ENCODE measurements around the gene ETFDH. TPM values are rescaled to one million over a fixed set of nuclear protein-coding genes. Genes with fewer than 3 reads are reported as not detected.

The ETFDH gene
- polyA plus RNA-seq (2011; rRNA removed) (13.5 and 27.8 TPM in 2 replicates), polyA minus RNA-seq (2011; rRNA and poly(A)+ RNA removed) (5.4 and 9.2 TPM in 2 replicates)

GRCh38 chr4:158671915-158672806, at the start of gene ETFDH:
Gene ETFDH, plus strand, starts transcription at chr4:158672296. Its CDS starts 161 bp downstream, at chr4:158672457.
- peak within 1 kb of the TSS; percentile 71 for H3K4me3 ChIP-seq (ENCODE audit: low read depth, low read length)

GRCh38 chr4:158624889-158625478, 47.1 kb upstream of the ETFDH start:
- Histone ChIP-seq H3K27me3 (ENCODE audit: control insufficient read depth, insufficient read depth, low read length) (no peaks in the 10 kb centered on the region), H3K36me3 (ENCODE audit: control insufficient read depth, insufficient read depth, low read length) (no peaks in the 10 kb centered on the region), H3K4me3 (ENCODE audit: low read depth, low read length) (no peak overlapping the region)
- ChIA-PET POLR2A (no interaction called here), CTCF (interaction anchor here (0.6 to 4.8 kb wide), 14 partner anchors 11 to 431 kb away, joined by 3 to 27 read pairs (median 5); no protein-coding TSS in a partner anchor)
- DNase-seq (ENCODE audit: low read depth): no peak
- TF ChIP-seq CTCF (IDR thresholded peaks at IDR 0.05; ENCODE audit: insufficient read depth, low read depth, low read length): peak; percentile 77

More at GRCh38 chr4:158671915-158672806, at the start of gene ETFDH:
- DNase-seq (ENCODE audit: low read depth): peak; percentile 100
- POLR2A ChIA-PET: no interaction called here
- CTCF ChIA-PET: interaction anchor here (0.7 to 1.4 kb wide), 3 partner anchors 9 to 507 kb away, joined by 3 to 4 read pairs (median 3); no protein-coding TSS in a partner anchor
- no peaks in the 10 kb centered on the region for H3K27me3 ChIP-seq (ENCODE audit: control insufficient read depth, insufficient read depth, low read length)
- no peaks in the 10 kb centered on the region; the same call in 1 of the 2 replicates for H3K36me3 ChIP-seq (ENCODE audit: control insufficient read depth, insufficient read depth, low read length)
- TF ChIP-seq CTCF (IDR thresholded peaks at IDR 0.05; ENCODE audit: insufficient read depth, low read depth, low read length): peak; percentile 75

- no peaks in the 10 kb centered on the region for H3K27me3 ChIP-seq (ENCODE audit: control insufficient read depth, insufficient read depth, low read length)
- ChIA-PET POLR2A (no interaction called here), CTCF (interaction anchor here (0.6 to 4.8 kb wide), 16 partner anchors 11 to 432 kb away, joined by 3 to 27 read pairs (median 4); no protein-coding TSS in a partner anchor)
- H3K36me3 ChIP-seq (ENCODE audit: control insufficient read depth, insufficient read depth, low read length): no peaks in the 10 kb centered on the region
- TF ChIP-seq CTCF (IDR thresholded peaks at IDR 0.05; ENCODE audit: insufficient read depth, low read depth, low read length): no peak
- no peak overlapping the region for H3K4me3 ChIP-seq (ENCODE audit: low read depth, low read length)
- DNase-seq (ENCODE audit: low read depth): no peak
These were observed 46.6 kb upstream of the ETFDH start for GRCh38 chr4:158625544-158625943.

GRCh38 chr4:158630893-158631292, 41.2 kb upstream of the ETFDH start:
- H3K27me3 ChIP-seq (ENCODE audit: control insufficient read depth, insufficient read depth, low read length): no peaks in the 10 kb centered on the region
- TF ChIP-seq CTCF (IDR thresholded peaks at IDR 0.05; ENCODE audit: insufficient read depth, low read depth, low read length): no peak
- no peaks in the 10 kb centered on the region for H3K36me3 ChIP-seq (ENCODE audit: control insufficient read depth, insufficient read depth, low read length)
- H3K4me3 ChIP-seq (ENCODE audit: low read depth, low read length): no peak overlapping the region
- no peak for DNase-seq (ENCODE audit: low read depth)
- ChIA-PET CTCF (interaction anchor here (1.6 to 2.2 kb wide), 2 partner anchors 376 to 378 kb away, joined by 4 to 6 read pairs; no protein-coding TSS in a partner anchor), POLR2A (no interaction called here)

- Histone ChIP-seq H3K27me3 (ENCODE audit: control insufficient read depth, insufficient read depth, low read length) (no peaks in the 10 kb centered on the region; the same call in 1 of the 2 replicates), H3K4me3 (ENCODE audit: low read depth, low read length) (no peak overlapping the region), H3K36me3 (ENCODE audit: control insufficient read depth, insufficient read depth, low read length) (no peaks in the 10 kb centered on the region)
- ChIA-PET CTCF (no interaction called here), POLR2A (no interaction called here)
- TF ChIP-seq CTCF (IDR thresholded peaks at IDR 0.05; ENCODE audit: insufficient read depth, low read depth, low read length): no peak
- DNase-seq (ENCODE audit: low read depth): no peak
These were observed 35.5 kb upstream of the ETFDH start for GRCh38 chr4:158636619-158637018.

All from BJ (cell line).